C4-2B (cell line): ENCODE results near the gene SULT1A2.
"Not testable (repeated sequence)": the region's sequence is repeated elsewhere in the genome, so short reads cannot be mapped to it uniquely, and the experiment has no call there.

ENCODE experiments used
- H3K27ac ChIP-seq: fragments of 450-650 bp; 2 replicates; pipeline ENCODE4 v1.5.1; 2017
- ZFX ChIP-seq: fragments of 450-650 bp; IDR thresholded peaks from 2 replicates; pipeline ENCODE4 v1.6.1; 2017
- TF ChIP-seq, protein P1 (sequence below): fragments of 450-650 bp; conservative IDR thresholded peaks from 2 replicates; pipeline ENCODE4 v1.5.1; 2017; ENCODE audit warnings: mild to moderate bottlenecking

SULT1A2 gene

DNA sequence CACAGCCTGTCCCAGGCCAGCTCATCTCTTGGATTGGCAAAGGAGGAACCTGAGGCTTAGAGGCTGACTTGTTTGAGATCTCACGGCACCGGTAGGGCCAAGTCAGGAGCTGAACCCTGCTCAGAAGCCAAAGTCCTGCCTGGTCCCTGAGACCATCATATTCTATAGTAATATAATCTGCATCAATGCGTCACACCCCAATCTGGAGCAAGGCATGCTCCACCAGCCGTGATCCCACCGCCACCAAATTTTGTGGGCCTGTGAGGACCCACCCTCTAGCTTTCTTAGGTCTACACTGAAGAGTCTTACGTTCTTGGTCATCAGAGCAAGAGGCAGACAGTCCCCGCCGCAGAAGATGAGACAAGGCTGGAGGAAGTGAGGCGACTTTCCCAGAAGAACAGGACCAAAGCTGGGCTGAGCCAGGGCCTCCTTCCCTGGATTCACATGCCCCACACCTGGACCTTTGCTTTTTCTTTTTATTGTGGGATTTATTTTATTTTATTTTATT is 10.3 kb upstream of the SULT1A2 start:
- H3K27ac ChIP-seq, result no peak overlapping the region
- TF ChIP-seq ZFX, result no peak
- TF ChIP-seq, protein P1, sequence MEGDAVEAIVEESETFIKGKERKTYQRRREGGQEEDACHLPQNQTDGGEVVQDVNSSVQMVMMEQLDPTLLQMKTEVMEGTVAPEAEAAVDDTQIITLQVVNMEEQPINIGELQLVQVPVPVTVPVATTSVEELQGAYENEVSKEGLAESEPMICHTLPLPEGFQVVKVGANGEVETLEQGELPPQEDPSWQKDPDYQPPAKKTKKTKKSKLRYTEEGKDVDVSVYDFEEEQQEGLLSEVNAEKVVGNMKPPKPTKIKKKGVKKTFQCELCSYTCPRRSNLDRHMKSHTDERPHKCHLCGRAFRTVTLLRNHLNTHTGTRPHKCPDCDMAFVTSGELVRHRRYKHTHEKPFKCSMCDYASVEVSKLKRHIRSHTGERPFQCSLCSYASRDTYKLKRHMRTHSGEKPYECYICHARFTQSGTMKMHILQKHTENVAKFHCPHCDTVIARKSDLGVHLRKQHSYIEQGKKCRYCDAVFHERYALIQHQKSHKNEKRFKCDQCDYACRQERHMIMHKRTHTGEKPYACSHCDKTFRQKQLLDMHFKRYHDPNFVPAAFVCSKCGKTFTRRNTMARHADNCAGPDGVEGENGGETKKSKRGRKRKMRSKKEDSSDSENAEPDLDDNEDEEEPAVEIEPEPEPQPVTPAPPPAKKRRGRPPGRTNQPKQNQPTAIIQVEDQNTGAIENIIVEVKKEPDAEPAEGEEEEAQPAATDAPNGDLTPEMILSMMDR, result no peak

DNA sequence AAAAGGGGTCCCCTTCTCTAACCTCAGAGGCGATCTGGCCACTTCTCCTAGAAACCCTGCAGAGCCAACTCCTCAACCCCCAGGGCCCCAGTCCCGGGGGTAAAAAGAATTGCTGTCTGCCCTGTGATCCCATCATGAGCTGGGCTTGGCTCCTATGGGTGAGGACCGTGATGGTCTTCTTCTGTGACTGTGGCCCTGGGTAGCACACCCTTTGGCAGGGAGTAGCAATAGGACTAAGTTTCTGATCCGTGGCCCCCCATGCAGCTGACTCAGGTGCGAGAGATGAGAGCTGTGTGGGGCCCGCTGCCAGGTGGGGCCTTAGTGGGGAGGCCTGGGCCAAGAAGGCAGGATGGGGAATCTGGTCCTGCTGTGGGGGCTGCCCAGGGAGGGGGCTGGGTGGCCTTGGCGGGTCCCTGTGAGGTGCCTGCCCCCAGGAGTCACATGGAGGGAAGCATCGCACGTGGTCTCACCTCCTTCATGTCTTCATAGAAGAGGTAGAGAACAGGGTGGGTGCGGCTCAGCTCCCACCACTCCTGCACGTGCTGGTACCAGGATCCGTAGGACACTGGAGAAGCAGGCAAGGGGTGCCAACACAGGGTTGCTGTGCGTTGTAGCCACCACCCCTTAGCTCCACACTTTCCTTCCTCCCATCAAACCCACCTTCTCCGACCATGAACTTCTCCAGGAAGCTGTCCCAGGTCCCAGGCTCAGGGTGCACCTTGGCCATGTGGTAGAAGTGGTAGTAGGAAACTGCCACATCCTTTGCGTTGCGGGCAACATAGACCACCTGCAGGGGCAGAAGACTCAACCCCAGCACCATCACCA is 9.7 kb upstream of the SULT1A2 start:
- TF ChIP-seq ZFX, result no peak
- TF ChIP-seq, protein P1, result no peak
- no peak overlapping the region for H3K27ac ChIP-seq

DNA sequence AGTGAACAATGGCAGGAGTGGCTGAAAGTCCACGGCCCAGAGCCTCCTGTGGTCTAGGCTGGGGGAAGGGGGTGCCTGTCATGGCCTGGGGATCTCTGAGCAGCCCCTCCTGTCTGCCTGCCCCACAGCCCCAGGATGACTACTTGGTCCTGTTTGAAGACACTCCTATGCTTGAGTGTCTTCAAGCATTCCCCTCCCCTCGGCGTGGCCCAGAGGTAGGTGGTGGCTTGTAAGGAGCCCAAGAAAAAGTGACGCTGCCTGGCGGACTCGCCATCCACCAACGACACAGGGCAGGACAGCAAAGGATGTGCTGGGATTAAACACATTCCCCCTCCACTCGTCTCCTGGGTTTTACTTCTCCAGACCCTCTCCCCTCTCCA is 7.3 kb upstream of the SULT1A2 start:
- H3K27ac ChIP-seq, result no peak overlapping the region
- TF ChIP-seq ZFX, result no peak
- TF ChIP-seq, protein P1, result no peak

DNA sequence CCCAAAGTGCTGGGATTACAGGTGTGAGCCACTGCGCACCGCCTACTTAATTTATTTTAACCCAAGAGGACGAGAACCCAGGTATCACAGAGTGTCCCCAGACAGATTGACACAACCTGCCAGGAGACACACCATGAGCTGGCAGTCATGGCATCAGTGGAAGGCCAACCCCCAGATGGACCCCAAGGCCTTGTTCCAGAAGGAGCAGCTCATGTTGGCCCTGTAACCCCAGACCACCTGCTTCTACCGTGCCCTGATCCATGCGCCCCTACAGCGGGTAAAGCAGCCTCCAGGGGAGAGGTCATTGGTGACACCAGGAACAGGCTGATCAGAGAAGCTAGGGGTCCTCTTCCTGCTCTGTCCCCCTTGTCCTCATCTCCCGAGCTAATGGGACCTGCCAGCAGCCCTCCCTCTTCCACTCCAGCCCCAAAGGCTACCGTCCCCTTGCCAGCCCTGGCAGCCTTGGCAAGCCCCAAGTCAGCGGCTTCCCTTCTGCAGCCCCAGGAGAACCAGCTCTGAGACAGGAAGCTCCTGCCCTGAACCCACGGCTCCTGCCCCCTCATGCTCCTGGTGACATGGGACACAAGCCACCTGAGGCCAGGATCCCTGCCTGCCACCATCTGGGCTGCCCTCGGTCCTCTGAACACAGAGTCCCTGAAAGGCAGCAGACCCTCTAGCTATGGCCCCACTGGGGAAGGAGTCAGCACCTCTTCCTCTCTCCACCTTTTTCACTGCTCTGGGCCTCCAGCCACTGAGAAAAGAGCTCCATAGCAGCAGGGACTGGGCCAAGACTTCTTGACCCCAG is 6.7 kb upstream of the SULT1A2 start:
- no peak for TF ChIP-seq ZFX
- TF ChIP-seq, protein P1, result no peak
- H3K27ac ChIP-seq, result no peak overlapping the region

DNA sequence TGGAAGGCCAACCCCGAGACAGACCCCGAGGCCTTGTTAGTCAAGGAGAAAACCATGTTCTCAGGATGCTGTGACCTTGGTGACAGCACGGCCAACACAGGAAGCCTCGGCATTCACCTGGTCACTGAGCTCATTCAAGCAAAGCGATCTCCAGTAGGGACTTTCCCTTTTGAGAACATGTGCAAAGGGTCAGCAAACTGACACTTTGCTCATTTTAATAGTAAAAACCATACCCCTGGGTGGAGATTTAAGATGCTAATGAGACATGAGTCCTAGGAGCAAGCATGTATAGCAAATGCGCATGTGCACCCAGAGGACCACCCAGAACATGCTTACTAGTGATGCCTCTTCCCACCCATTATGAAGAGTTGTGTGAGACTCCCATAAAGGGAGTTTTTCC is 5.7 kb upstream of the SULT1A2 start:
- no peak for TF ChIP-seq ZFX
- TF ChIP-seq, protein P1, result no peak
- no peak overlapping the region for H3K27ac ChIP-seq

DNA sequence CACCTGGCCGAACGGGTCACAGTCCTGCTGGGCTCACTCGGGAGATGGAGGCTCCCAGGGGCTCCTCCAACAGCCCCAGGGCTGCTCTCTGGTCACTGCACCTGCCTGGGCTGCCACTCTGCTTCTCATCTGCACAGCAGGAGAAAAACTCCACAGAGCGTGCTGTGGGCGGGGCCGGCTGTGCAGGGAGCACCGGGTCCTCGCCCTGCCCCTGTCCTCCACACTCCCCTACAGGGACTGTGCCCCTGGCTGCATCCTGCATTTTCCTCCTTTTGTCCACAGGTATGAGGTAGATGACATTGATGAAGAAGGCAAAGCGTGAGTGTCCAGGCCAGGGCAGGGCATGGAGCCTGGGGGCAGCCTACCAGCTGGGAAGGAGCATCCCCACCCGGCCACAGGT is 5.2 kb upstream of the SULT1A2 start:
- H3K27ac ChIP-seq, result not testable (repeated sequence)

DNA sequence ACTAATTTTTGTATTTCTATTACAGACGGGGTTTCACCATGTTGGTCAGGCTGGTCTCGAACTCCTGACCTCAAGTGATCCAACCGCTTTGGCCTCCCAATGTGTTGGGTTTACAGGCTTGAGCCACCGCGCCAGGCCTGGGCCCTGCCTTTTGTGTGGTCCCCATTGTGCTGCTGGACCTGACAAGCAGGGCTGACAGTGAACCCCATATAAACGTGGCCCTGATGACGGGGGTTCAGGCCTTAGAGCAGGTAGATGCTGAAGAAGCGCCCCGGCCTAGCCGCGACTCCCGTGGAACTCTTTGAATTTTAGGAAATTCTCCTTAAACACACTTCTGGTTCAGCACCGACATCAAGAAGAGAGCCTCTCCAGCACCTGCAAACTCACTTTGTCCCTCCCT is 4.7 kb upstream of the SULT1A2 start:
- H3K27ac ChIP-seq, result not testable (repeated sequence)

DNA sequence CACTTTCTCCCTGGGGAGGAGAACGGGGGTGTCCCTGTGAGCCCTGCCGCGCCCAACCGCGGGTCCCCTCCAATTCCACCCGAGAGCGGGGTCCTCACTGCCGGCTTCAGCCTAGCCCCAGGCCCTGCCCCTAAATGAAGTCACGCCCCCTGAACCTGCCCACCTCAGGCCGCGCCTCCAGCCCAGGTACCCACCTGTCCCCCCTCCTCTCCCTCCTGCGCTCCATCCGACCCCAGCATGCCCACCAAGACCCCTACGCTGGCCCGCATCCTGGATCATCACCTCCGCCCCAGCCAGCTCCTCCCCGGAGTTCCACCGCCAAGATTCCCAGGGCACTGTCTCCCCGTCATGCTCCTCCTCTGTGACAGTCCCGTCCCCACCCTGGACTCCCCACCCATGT is 4.1 kb upstream of the SULT1A2 start:
- H3K27ac ChIP-seq, result not testable (repeated sequence)

DNA sequence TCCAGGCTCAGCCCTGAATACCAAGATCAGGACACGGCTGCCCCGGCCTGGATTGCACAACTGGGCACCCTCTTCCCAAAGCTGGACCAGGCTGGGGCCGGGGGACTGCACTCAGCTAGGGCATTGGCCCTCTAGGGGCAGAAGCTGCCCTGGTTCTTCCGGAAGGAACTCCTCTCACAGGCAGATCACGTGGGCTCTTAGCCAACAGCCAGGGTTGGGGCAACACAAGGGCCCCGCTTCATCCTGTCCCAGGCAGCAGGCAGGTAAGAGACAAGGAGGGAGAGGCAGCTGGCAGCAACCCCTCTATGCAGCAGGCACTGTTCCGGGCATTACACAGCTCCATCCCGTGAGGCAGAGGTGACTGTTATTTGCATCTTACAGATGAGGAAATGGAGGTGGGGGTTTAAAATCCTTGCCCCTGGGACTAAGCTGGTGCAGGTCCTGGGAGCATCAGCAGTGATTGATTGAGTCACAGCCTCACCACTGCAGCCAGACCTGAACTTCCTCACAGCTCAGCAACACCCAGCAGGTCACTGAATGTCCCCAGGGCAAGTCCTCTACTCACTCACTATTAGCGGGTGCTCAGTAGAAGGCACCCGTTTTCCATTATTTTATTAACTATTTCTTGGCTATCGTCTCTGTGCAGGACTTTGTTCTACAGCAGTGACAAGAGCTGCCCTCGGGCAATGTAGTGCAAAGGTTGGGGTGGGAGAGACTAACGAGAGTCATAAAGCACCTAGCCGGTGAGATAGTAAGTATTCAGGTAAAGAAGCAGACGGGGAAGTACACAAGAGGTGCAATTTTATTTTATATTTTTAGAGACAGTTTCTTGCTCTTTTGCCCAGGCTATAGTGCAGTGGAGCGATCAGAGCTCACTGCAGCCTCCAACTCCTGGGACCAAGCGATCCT is 2.8 kb upstream of the SULT1A2 start:
- H3K27ac ChIP-seq, result not testable (repeated sequence)
